Measurements from ENCODE around the gene TSPY9. TPM values are rescaled to one million over a fixed set of nuclear protein-coding genes. Genes with fewer than 3 reads are reported as not detected.
"Not testable (repeated sequence)": the region's sequence is repeated elsewhere in the genome, so short reads cannot be mapped to it uniquely, and the experiment has no call there.

TSPY9 gene, protein sequence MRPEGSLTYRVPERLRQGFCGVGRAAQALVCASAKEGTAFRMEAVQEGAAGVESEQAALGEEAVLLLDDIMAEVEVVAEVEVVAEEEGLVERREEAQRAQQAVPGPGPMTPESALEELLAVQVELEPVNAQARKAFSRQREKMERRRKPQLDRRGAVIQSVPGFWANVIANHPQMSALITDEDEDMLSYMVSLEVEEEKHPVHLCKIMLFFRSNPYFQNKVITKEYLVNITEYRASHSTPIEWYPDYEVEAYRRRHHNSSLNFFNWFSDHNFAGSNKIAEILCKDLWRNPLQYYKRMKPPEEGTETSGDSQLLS
- not detected for polyA plus RNA-seq (ENCODE audit: insufficient read length)
- long read RNA-seq, donor 1, result 0 reads
- long read RNA-seq, donor 2, result 0 reads
- long read RNA-seq, donor 3, result 0 reads
- long read RNA-seq, donor 4, result 0 reads
- long read RNA-seq, donor 5, result 0 reads
- long read RNA-seq, donor 6, result 0 reads
- long read RNA-seq, donor 7, result 0 reads
- long read RNA-seq, donor 8, result 0 reads

- DNase-seq, result not testable (repeated sequence)
Measured at GRCh38 chrY:9486967-9487366, at the start of gene TSPY9. Gene TSPY9, plus strand, starts transcription at chrY:9487267. Its CDS starts 46 bp downstream, at chrY:9487313.

DNA sequence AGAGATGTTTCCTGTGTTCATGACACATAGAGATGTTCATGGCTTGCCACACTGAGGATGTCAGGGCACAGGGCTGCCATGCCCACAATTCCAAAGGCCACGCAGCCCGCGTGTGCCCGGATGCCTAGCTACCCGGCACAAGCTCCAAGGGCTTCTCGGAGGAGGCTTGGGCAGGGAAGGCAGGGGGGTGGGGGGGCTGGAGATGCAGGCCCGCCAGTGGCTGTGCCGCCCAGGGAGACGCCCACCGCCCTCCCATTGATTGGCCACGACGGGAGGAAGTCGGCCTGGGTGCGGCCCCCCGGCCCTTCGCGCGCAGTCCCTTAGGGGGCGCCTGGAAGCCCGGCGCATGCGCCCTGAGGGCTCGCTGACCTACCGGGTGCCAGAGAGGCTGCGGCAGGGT, 20.4 kb upstream of the TSPY9 start, which contains the start of gene TSPY1:
Gene TSPY1 (plus strand): TSS at position 301 of the 400 bp plus-strand sequence. CDS start 46 bp downstream, at position 347.
- DNase-seq, result not testable (repeated sequence)

GRCh38 chrY:9504396-9504795, 17.3 kb downstream of the TSPY9 start:
- DNase-seq, result not testable (repeated sequence)

DNA sequence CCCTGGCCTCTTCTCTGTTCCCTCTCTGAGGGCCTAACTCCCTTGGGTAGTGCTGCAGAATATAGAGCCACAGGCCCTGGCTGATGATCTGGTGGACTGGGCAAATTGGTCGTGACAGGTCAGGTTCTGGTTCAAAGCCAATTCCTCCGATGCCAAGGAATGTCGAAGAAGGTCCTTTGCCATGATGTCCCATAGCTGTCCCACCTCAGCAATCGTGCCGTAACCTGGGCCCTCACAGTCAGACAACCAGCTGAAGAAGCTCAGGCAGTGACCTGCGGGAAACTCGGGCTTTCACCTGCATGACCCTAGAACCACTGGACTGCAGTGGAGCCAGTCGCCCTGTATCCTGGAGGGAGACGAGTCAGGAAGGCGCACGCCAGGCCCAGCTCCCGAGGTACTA, 29.2 kb downstream of the TSPY9 start:
- DNase-seq, result not testable (repeated sequence)

DNA sequence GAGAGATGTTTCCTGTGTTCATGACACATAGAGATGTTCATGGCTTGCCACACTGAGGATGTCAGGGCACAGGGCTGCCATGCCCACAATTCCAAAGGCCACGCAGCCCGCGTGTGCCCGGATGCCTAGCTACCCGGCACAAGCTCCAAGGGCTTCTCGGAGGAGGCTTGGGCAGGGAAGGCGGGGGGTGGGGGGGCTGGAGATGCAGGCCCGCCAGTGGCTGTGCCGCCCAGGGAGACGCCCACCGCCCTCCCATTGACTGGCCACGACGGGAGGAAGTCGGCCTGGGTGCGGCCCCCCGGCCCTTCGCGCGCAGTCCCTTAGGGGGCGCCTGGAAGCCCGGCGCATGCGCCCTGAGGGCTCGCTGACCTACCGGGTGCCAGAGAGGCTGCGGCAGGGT, 40.5 kb downstream of the TSPY9 start, which contains the start of gene TSPY10:
Gene TSPY10 (plus strand): TSS at position 301 of the 400 bp plus-strand sequence. CDS start 46 bp downstream, at position 347.
- not testable (repeated sequence) for DNase-seq

Other genes with a start within 250 kb of the TSPY9 start
- not detected for gene TSPY4, start 149.8 kb upstream of the TSPY9 start, polyA plus RNA-seq (ENCODE audit: insufficient read length)
- not detected for gene TSPY8, start 129.5 kb upstream of the TSPY9 start, polyA plus RNA-seq (ENCODE audit: insufficient read length)
- not detected for gene TSPY3, start 88.8 kb upstream of the TSPY9 start, polyA plus RNA-seq (ENCODE audit: insufficient read length)
- not detected for gene TSPY1, start 20.3 kb upstream of the TSPY9 start, polyA plus RNA-seq (ENCODE audit: insufficient read length)
- gene TSPY10, start 40.6 kb downstream of the TSPY9 start, polyA plus RNA-seq (ENCODE audit: insufficient read length), result not detected